Measurements from ENCODE around the gene SGSM2.

Gene SGSM2

DNA sequence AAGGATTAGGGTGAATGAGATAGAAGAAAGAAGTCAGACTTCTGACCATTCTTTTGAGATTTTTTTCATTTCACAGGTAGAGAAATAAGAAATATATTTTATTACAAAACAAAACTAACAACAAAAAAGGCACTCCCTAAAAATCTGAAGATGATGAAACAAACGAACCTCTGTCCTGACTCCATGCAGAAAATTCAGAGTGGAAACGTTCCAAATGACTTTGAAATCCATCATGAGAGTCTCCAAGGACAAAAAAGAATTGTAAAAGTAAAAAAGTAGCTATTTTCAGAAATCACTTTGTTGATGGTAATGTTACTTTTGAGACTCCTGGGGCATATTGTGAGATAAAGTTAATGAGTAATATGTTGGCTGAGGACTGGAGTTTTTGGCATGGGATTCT lies 89.9 kb downstream of the SGSM2 start:
- DNase-seq (ENCODE audit: low read depth), result no peak

DNA sequence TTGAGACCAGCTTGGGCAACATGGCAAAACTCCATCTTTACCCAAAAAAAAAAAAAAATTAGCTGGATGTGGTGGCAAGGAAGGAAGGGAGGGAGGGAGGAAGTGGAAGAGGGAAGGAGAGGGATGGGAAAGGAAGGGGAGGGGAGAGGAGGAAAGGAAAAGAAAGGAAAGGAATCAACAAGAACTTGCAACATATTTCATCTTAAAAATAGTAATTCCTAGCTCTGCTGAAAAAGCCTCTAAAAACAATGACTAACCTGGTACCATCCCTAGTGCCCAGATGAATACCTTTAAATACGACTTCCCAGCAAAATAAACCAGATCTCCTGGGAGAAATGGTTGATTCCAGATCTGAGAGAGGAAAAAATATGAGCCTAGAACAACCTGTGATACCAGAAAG lies 90.6 kb downstream of the SGSM2 start:
- no peak for DNase-seq (ENCODE audit: low read depth)
